Stomach (tissue), 9 donors: ENCODE data around the gene TERF2IP. TPM values are rescaled to one million over a fixed set of nuclear protein-coding genes. Genes with fewer than 3 reads are reported as not detected.

Source experiments
- DNase-seq, 2 donors: peaks; one replicate each; pipeline versions ENCODE4 v3.0.0 to v3.0.0-alpha.2; 2013 to 2019
- H3K27ac ChIP-seq, 5 donors: fragments of 200-600 bp in 4 of 5; sonication (generic) in 4 of 5; one replicate each; pipeline ENCODE4 v1.5.1; 2013 to 2019; ENCODE audit warnings: mild to moderate bottlenecking in 1 of 5, moderate library complexity in 1 of 5
- H3K27me3 ChIP-seq, 3 donors: fragments of 200-600 bp; sonication (generic); one replicate each; pipeline ENCODE4 v1.5.1; 2017 to 2019; ENCODE audit warnings: mixed run types in 1 of 3
- H3K36me3 ChIP-seq, 4 donors: fragments of 200-600 bp; sonication (generic); 1 replicate in 3 of 4; 2 replicates in 1 of 4; pipeline ENCODE4 v1.5.1; 2016 to 2019
- H3K4me1 ChIP-seq, 4 donors: fragments of 200-600 bp; sonication (generic); one replicate each; pipeline ENCODE4 v1.5.1; 2016 to 2019
- H3K4me3 ChIP-seq, 4 donors: fragments of 200-600 bp; sonication (generic) in 3 of 4; one replicate each; pipeline ENCODE4 v1.5.1; 2016 to 2019; ENCODE audit warnings: mild to moderate bottlenecking in 1 of 4
- H3K9me3 ChIP-seq, 4 donors: fragments of 200-600 bp; sonication (generic); one replicate each; pipeline ENCODE4 v1.5.1; 2016 to 2019
- EP300 ChIP-seq: sonication (generic); formaldehyde crosslinking; IDR thresholded peaks from one replicate; pipeline ENCODE4 v1.6.1; 2017; ENCODE audit warnings: antibody characterized with exemption
- POLR2A ChIP-seq, 4 donors: fragments of 450-650 bp; IDR thresholded peaks; one replicate each; pipeline ENCODE4 v1.6.1; 2016; ENCODE audit warnings: antibody characterized with exemption in 4 of 4, control low read depth in 2 of 4, mild to moderate bottlenecking in 1 of 4, moderate library complexity in 1 of 4
- POLR2AphosphoS5 ChIP-seq, 3 donors: sonication (generic); formaldehyde crosslinking; IDR thresholded peaks; one replicate each; pipeline ENCODE4 v1.6.1; 2016; ENCODE audit warnings: antibody characterized with exemption in 3 of 3
- WGBS, 5 donors: extraction: QIAGEN DNeasy Blood & Tissue Kit in 3 of 5; methylation state at CpG; one replicate each; pipeline versions ENCODE4 v1.1.5 to v1.1.7; 2013 to 2018; 5-methylcytosine and 5-hydroxymethylcytosine counted together
- intact Hi-C: fragments of 100-400 bp; cut with DNase I; formaldehyde crosslinking; loops from one replicate; pipeline ENCODE4 v1.15.1; 2023; ENCODE audit warnings: low total_unique reads
- polyA plus RNA-seq, 3 donors: library from polyadenylated mRNA; stranded (reverse); fragments of 200-250 nt; gene quantifications; one replicate each; pipeline ENCODE4 v1.2.3, GENCODE V29; 2013
- total RNA-seq, 5 donors: library from RNA; depleted of rRNA; stranded (reverse); fragments of >200 nt; gene quantifications; one replicate each; pipeline versions ENCODE4 v1.1.0 to v1.2.3, GENCODE V29; 2014 to 2016
- TF ChIP-seq, protein P1 (sequence below), 7 experiments: fragments of 450-650 bp in 4 of 7; fragments of 200-600 bp in 3 of 7; sonication (generic) in 3 of 7; IDR thresholded peaks; one replicate each; pipeline ENCODE4 v1.5.1; 2016 to 2019; ENCODE audit warnings: antibody characterized with exemption in 7 of 7, control low read depth in 2 of 7, mild to moderate bottlenecking in 1 of 7
- donor health status: healthy with polysubstance abuse.
- donor health status: Bipolar disorder and iron deficiency.
- donor health status: healthy.

TERF2IP gene
- total and polyA plus RNA-seq, 8 donors = 17.1 to 58.3 (median 36.1) TPM

DNA sequence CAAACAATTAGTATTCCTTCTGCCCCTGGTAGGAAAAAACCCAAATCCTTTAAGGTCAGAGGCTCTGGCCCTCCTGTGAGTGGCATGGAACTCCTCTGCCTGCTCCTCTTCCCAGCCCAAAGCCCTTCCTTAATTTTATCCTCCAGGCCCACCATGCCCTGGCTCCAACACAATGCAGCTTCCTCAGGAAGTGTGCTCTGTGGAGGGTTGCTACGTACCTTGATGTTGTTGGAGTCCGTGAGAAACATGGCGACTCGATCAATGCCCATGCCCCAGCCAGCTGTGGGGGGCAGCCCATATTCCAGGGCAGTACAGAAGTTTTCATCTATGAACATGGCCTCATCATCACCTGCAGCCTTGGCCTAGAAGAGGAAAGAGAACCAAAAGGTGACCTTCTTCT lies 19.2 kb upstream of the TERF2IP start:
- Histone ChIP-seq H3K36me3 (peaks cover 68 to 81% (median 80%) of the 10 kb centered on the region in 4 donors), H3K9me3 (no peaks in the 10 kb centered on the region), H3K27ac (no peak overlapping the region), H3K4me1 (peaks cover 0 to 5% (median 4%) of the 10 kb centered on the region in 4 donors), H3K27me3 (no peaks in the 10 kb centered on the region), H3K4me3 (no peak overlapping the region)
- 76 to 97% (median 92%) methylated on average over 4 of the region's 4 CpGs for WGBS, 5 donors
- intact Hi-C loops = no loop called here
- no peak for TF ChIP-seq POLR2AphosphoS5 (IDR thresholded peaks at IDR 0.05)
- TF ChIP-seq EP300 = no peak
- TF ChIP-seq, protein P1, sequence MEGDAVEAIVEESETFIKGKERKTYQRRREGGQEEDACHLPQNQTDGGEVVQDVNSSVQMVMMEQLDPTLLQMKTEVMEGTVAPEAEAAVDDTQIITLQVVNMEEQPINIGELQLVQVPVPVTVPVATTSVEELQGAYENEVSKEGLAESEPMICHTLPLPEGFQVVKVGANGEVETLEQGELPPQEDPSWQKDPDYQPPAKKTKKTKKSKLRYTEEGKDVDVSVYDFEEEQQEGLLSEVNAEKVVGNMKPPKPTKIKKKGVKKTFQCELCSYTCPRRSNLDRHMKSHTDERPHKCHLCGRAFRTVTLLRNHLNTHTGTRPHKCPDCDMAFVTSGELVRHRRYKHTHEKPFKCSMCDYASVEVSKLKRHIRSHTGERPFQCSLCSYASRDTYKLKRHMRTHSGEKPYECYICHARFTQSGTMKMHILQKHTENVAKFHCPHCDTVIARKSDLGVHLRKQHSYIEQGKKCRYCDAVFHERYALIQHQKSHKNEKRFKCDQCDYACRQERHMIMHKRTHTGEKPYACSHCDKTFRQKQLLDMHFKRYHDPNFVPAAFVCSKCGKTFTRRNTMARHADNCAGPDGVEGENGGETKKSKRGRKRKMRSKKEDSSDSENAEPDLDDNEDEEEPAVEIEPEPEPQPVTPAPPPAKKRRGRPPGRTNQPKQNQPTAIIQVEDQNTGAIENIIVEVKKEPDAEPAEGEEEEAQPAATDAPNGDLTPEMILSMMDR (IDR thresholded peaks at IDR 0.05) = no peak
- no peak for TF ChIP-seq POLR2A (IDR thresholded peaks at IDR 0.05)
- no peak for DNase-seq

DNA sequence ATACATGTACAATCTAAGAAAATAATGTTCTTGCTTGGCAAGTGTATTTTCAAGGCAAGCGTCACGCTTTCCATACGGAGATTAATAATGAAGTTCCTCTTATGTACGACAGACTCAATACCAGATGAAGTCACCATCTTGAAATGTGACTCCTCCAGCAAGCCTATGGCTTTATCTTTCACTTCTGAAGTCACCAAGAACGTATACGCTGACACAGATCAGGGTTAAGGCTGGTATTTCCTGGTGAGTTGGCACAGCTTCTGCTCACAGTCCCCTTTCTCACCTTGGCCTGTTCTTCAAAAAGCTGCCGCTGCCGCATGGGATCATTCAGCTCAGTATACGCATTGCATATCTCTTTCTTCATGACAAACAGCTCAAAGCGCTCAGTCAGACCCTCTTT lies 18.4 kb upstream of the TERF2IP start:
- no peaks in the 10 kb centered on the region for H3K9me3 ChIP-seq
- H3K27me3 ChIP-seq = no peaks in the 10 kb centered on the region
- no peak for DNase-seq
- H3K4me1 ChIP-seq = no peaks in the 10 kb centered on the region
- intact Hi-C loops = no loop called here
- 81 to 91% (median 85%) methylated on average over 10 of the region's 10 CpGs for WGBS, 5 donors
- TF ChIP-seq POLR2AphosphoS5 (IDR thresholded peaks at IDR 0.05) (no peak), POLR2A (IDR thresholded peaks at IDR 0.05) (no peak), EP300 (no peak)
- TF ChIP-seq, protein P1 (IDR thresholded peaks at IDR 0.05) = no peak
- no peak overlapping the region for H3K27ac ChIP-seq
- peaks cover 75 to 89% (median 88%) of the 10 kb centered on the region in 4 donors for H3K36me3 ChIP-seq
- H3K4me3 ChIP-seq = no peak overlapping the region

- H3K36me3 ChIP-seq = peaks cover 84 to 98% (median 97%) of the 10 kb centered on the region in 4 donors
- H3K9me3 ChIP-seq = no peaks in the 10 kb centered on the region
- no peak overlapping the region for H3K4me3 ChIP-seq
- H3K27me3 ChIP-seq = no peaks in the 10 kb centered on the region
- intact Hi-C loops = no loop called here
- WGBS, 5 donors = 68 to 89% (median 83%) methylated on average over 3 of the region's 3 CpGs
- no peaks in the 10 kb centered on the region for H3K4me1 ChIP-seq
- no peak for DNase-seq
- TF ChIP-seq POLR2AphosphoS5 (IDR thresholded peaks at IDR 0.05) (no peak), EP300 (no peak), POLR2A (IDR thresholded peaks at IDR 0.05) (no peak)
- TF ChIP-seq, protein P1 (IDR thresholded peaks at IDR 0.05) = no peak
- H3K27ac ChIP-seq = no peak overlapping the region
These were observed 17.5 kb upstream of the TERF2IP start for GRCh38 chr16:75630052-75630451.

DNA sequence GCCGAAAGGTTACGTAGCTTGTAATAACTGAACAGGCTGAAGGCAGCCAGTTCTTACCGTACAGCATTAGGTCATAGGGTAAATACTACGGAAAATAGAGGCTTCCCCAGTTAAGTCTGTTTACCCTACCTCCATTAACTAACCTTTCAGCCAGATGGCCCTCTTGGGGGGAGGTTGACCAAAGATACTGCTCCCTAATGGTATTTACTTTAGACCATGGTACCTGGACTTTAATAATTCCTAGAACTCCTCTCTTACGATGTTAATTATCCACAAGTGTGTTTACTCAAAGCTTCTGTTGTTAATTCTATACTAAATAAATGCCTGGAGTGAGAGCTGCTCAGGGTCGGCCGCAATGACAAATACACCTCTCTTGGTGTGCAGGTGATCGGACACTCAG lies 14.7 kb upstream of the TERF2IP start:
- WGBS, 5 donors = 72 to 76% (median 76%) methylated on average over 8 of the region's 8 CpGs
- Histone ChIP-seq H3K9me3 (no peaks in the 10 kb centered on the region), H3K36me3 (peaks cover 95 to 100% (median 100%) of the 10 kb centered on the region in 4 donors), H3K27ac (no peak overlapping the region), H3K4me1 (no peaks in the 10 kb centered on the region), H3K27me3 (no peaks in the 10 kb centered on the region), H3K4me3 (no peak overlapping the region)
- intact Hi-C loops = no loop called here
- TF ChIP-seq EP300 (no peak), POLR2AphosphoS5 (IDR thresholded peaks at IDR 0.05) (no peak), POLR2A (IDR thresholded peaks at IDR 0.05) (no peak)
- TF ChIP-seq, protein P1 (IDR thresholded peaks at IDR 0.05) = no peak
- peak in 1 of 2 donors; percentile 41 for DNase-seq
